ENCODE results near the gene CD300E.

Gene CD300E

DNA sequence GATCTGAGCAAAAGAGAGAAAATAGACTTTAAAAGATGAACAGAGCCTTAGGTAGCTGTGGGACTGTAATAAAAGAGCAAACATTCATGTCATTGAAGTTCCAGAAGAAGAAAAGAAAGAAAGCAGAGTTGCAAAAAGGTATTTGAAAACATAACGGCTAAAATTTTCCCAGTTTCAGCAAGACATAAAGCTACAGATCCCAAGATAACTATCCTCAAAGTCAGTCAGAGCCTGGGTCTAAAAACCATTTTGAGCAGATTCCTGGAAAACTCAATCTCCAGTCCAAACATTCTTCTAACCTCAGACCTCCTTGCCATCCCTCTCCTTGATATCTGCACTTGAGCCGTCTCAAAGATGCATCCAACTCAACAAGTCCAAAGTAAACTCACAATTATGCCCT is 20.9 kb upstream of the CD300E start:
- DNase-seq (ENCODE audit: extremely low spot score): no peak
- TF ChIP-seq, protein P1, sequence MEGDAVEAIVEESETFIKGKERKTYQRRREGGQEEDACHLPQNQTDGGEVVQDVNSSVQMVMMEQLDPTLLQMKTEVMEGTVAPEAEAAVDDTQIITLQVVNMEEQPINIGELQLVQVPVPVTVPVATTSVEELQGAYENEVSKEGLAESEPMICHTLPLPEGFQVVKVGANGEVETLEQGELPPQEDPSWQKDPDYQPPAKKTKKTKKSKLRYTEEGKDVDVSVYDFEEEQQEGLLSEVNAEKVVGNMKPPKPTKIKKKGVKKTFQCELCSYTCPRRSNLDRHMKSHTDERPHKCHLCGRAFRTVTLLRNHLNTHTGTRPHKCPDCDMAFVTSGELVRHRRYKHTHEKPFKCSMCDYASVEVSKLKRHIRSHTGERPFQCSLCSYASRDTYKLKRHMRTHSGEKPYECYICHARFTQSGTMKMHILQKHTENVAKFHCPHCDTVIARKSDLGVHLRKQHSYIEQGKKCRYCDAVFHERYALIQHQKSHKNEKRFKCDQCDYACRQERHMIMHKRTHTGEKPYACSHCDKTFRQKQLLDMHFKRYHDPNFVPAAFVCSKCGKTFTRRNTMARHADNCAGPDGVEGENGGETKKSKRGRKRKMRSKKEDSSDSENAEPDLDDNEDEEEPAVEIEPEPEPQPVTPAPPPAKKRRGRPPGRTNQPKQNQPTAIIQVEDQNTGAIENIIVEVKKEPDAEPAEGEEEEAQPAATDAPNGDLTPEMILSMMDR (IDR thresholded peaks at IDR 0.05; ENCODE audit: control extremely low read depth, extremely low read depth, low read depth, missing control alignments): no peak
- POLR2A ChIA-PET: no interaction called here
- CTCF ChIA-PET: interaction anchor here (1.1 to 2.5 kb wide), 2 partner anchors 10 to 13 kb away, joined by 3 to 14 read pairs; no protein-coding TSS in a partner anchor

DNA sequence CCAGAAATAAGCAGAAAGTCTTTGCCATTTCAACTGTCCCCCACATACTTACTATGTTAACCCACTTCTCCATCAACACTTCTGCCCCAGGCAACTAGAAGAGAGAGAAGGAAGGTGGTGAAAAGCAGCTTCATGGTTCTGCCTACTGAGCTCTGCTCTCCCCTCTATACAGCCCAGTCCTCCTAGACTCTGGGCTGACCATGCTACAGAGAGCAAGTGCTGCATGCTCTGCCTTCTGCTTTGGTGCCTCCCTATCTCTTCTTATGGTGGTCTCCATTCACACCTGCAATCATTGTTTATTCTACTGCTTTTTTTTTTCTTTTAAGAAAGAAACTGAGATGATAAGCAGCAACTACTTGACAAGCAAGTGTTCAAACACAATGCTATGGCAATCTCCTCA is 20.3 kb upstream of the CD300E start:
- TF ChIP-seq, protein P1 (IDR thresholded peaks at IDR 0.05; ENCODE audit: control extremely low read depth, extremely low read depth, low read depth, missing control alignments): no peak
- no peak for DNase-seq (ENCODE audit: extremely low spot score)
- ChIA-PET POLR2A (no interaction called here), CTCF (interaction anchor here (2.5 kb wide), 1 partner anchor 13 kb away, joined by 14 read pairs; no protein-coding TSS in a partner anchor)

DNA sequence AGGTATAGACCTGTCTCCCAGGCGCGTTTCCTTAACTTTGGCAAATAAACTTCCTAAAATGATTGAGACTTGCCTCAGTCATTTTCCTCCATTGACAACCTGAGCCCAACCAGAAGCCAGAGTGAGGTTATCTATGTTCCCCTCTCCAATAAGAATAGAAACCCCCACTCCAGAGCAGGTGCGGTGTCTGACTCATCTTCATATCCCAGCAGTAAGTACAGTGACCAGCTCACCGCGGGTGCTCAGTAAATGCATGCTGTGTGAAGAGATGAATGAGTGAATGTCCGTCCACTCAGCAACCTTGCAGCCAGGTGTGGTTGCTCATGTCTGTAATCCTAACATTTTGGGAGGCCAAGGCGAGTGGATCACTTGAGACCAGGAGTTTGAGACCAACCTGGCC is 19.5 kb upstream of the CD300E start:
- TF ChIP-seq, protein P1 (IDR thresholded peaks at IDR 0.05; ENCODE audit: control extremely low read depth, extremely low read depth, low read depth, missing control alignments): no peak
- CTCF ChIA-PET: interaction anchor here (2.5 kb wide), 1 partner anchor 14 kb away, joined by 14 read pairs; no protein-coding TSS in a partner anchor
- POLR2A ChIA-PET: no interaction called here
- no peak for DNase-seq (ENCODE audit: extremely low spot score)

DNA sequence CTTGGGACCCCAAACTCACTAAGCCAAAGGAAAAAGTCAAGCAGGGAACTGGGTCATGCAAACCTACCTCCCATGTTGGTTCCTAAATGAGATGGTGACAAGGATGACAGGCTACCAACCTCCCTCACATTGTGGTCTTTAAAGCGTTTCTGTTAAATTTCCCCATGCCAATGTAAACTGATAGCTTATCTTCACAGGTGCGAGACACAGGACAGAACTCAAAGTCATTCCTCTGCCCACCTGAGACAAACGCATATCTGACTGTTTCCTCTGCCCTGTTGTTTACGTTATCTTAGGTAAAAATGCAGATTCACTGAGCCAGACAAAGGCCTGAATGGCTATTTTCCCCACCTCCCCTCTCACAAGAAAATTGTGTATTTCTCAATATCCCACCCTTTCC is 19.0 kb upstream of the CD300E start:
- TF ChIP-seq, protein P1 (IDR thresholded peaks at IDR 0.05; ENCODE audit: control extremely low read depth, extremely low read depth, low read depth, missing control alignments): no peak
- POLR2A ChIA-PET: no interaction called here
- DNase-seq (ENCODE audit: extremely low spot score): no peak
- CTCF ChIA-PET: no interaction called here

DNA sequence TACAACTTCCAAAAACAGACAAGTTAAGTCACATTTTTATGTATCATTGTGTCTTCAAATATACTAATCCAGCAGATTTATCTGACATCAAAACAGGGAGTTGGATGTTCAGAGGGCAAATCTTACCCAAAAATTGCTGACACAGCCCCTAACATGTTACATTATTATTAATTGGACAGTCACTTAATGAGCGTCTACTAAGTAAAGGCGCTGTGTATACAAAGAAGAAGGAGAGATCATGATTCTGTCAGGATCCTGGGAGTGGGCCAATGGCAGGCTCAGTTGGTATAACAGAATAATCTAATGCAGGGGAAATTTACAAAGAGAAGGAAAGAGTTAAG is 18.4 kb upstream of the CD300E start:
- DNase-seq (ENCODE audit: extremely low spot score): no peak
- POLR2A ChIA-PET: no interaction called here
- CTCF ChIA-PET: interaction anchor here (3.1 kb wide), 1 partner anchor 95 kb away, joined by 12 read pairs; the partner anchor contains the start of gene RAB37
- TF ChIP-seq, protein P1 (IDR thresholded peaks at IDR 0.05; ENCODE audit: control extremely low read depth, extremely low read depth, low read depth, missing control alignments): no peak

DNA sequence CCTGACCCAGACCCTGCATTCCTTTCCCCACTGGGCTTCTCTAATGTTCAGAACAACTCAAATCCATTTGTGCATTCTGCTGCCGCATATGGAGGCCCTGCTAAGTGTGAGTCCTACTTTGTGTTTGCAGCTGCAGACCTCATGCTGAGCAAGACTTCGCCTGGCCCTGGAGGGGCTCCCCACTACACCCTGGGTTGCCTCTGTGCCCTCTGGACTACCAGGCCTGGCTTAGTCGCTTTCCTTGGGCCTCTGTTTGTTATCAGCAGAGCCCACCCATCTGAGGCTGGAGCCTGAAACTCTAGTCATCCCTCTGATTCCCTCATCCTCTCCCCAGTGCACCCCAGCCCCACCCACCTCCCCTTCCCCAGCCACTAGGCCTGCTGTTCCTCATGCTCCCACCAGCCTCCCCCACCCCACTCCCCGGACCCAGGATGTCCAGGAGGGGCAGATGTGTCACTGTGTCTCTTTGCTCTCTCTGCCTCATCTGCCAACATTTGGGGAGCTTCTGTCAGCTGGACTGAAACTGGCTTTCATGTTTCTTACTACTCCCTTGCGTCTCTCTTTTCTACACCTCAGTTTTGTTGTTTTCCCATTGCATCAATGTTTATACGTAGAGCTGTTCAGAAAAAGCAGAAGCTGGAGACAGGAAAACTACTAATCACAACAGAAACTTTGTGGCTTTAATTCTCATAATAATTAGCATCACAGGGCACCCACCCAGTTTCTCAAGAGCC is 17.9 kb upstream of the CD300E start:
- DNase-seq (ENCODE audit: extremely low spot score): no peak
- ChIA-PET POLR2A (no interaction called here), CTCF (interaction anchor here (3.1 kb wide), 1 partner anchor 96 kb away, joined by 12 read pairs; the partner anchor contains the start of gene RAB37)
- TF ChIP-seq, protein P1 (IDR thresholded peaks at IDR 0.05; ENCODE audit: control extremely low read depth, extremely low read depth, low read depth, missing control alignments): no peak
